GM18861 (cell line): ENCODE data around the gene AGRN.

Source experiments
- ATAC-seq: cut with Tn5 transposase; IDR thresholded peaks from one replicate; pipeline ENCODE4 v1.9.1; 2021; ENCODE audit not compliant: unreplicated experiment

Gene AGRN

DNA sequence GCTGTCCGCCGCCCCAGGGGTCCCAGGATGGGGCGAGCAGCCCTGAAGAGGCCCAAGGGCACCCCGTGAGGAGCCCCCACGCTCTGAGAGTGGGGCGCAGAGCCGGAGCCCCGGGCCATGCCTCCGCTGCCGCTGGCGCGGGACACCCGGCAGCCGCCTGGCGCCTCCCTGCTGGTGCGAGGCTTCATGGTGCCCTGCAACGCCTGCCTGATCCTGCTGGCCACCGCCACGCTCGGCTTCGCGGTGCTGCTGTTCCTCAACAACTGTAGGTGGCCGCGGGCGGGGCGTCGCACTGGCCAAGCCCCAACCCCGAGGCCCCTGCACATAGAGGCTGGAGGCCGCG lies 14.5 kb downstream of the AGRN start:
- no peak for ATAC-seq

GRCh38 chr1:1035291-1035943 lies 15.5 kb downstream of the AGRN start:
- no peak for ATAC-seq

GRCh38 chr1:1037366-1038327 lies 17.7 kb downstream of the AGRN start:
- no peak for ATAC-seq

- no peak for ATAC-seq
Measured at GRCh38 chr1:1038694-1039093, 18.8 kb downstream of the AGRN start.

GRCh38 chr1:1039145-1039910 lies 19.4 kb downstream of the AGRN start:
- ATAC-seq = no peak

DNA sequence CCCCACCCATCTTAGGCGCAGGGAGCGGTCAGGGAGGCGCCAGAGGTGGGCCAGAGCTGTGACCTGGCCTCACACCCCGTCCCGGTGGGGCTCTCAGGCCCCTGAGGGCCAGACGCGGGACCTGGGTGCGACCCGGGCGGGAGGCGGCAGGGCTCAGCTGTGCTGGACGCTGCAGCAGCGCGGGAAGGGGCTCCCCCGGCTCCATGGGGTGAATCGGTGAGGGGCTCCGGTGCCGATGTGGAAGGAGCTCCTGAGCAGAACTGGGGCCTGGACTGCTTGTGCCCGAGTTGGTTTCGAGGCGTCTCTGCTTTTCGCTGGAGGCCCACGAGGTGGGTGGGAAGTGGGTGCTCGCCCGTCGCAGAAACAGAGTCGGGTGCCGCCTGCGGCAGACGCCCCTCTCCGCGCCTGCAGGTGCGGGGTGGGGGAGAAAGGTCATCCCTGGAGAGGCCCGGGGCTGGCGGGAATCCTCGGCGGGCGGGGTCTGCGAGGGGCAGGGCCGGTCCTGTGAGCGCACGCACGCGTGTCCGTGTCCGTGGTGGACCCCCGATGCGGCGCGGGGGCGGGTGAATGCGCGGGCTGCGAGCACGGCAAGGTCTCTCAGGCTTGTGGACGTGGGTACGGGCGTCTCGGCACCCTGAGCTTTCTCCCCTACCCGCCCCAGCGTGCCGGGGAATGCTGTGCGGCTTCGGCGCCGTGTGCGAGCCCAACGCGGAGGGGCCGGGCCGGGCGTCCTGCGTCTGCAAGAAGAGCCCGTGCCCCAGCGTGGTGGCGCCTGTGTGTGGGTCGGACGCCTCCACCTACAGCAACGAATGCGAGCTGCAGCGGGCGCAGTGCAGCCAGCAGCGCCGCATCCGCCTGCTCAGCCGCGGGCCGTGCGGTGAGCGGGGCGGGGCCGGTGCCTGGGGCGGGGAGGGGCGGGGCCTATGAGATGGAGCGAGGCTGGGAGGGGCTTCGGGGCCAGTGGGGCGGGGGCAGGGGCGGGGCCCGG lies 20.4 kb downstream of the AGRN start:
- ATAC-seq = peak; percentile 39

- ATAC-seq = no peak
Measured at GRCh38 chr1:1041092-1041523, 21.2 kb downstream of the AGRN start.

DNA sequence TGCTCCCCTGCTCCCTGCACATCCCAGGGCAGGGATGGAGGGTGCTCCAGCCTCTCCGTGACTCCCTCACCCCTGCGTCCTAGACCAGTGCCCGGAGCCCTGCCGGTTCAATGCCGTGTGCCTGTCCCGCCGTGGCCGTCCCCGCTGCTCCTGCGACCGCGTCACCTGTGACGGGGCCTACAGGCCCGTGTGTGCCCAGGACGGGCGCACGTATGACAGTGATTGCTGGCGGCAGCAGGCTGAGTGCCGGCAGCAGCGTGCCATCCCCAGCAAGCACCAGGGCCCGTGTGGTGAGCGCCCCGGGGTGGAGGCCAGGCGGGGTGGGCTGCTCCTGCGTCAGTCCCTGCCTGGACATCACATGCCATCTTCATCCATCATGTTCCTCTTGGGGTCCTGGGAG lies 22.0 kb downstream of the AGRN start:
- ATAC-seq = no peak

GRCh38 chr1:1042835-1043234 lies 22.9 kb downstream of the AGRN start:
- no peak for ATAC-seq

DNA sequence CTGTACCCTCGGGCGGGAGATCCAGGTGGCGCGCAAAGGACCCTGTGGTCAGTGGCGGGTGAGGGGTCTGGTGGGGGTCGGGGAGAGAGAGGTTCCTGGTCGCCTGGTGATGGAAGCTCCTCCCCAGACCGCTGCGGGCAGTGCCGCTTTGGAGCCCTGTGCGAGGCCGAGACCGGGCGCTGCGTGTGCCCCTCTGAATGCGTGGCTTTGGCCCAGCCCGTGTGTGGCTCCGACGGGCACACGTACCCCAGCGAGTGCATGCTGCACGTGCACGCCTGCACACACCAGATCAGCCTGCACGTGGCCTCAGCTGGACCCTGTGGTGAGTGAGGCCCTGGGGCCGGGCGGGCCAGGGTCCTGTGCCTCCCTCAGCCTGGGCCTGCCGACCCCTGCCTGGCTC lies 23.5 kb downstream of the AGRN start:
- no peak for ATAC-seq

GRCh38 chr1:1043921-1044320 lies 24.0 kb downstream of the AGRN start:
- ATAC-seq = no peak

DNA sequence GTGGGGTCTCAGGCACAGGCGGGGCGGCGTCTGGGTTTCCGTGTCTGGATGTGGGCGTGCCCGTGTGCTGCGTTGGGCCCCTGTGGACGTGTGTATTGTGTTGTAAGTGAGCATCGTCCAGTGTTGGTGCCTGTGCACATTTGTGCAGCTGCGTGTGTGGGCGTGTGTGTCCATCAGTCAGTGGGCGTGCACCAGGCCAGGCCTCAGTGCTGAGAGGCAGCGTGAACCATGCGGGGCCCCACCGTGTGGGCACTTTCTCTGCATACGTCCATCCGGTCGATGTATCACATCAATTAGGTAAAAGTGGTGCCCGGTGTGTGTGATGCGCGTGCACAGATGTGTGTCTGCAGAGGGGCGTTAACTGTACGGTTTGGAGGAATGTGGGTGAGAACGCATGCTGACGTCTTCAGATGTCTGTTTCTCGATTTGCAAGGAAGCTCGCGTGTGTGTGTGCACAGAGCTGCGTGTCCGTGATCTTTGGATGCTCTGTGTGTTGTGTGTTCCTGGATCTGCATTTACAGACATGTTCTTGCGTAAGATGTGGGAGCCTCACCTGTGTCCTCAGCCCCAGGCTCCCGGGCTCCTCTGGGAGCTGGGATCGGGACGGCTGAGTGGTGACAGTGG lies 24.6 kb downstream of the AGRN start:
- no peak for ATAC-seq

DNA sequence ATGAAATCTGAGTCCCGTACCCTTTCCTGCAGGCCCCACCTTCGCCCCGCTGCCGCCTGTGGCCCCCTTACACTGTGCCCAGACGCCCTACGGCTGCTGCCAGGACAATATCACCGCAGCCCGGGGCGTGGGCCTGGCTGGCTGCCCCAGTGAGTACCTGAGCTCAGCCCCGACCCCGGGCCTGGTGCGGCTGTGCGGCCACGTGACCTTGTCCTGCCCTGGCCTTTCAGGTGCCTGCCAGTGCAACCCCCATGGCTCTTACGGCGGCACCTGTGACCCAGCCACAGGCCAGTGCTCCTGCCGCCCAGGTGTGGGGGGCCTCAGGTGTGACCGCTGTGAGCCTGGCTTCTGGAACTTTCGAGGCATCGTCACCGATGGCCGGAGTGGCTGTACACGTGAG lies 25.2 kb downstream of the AGRN start:
- ATAC-seq = no peak

DNA sequence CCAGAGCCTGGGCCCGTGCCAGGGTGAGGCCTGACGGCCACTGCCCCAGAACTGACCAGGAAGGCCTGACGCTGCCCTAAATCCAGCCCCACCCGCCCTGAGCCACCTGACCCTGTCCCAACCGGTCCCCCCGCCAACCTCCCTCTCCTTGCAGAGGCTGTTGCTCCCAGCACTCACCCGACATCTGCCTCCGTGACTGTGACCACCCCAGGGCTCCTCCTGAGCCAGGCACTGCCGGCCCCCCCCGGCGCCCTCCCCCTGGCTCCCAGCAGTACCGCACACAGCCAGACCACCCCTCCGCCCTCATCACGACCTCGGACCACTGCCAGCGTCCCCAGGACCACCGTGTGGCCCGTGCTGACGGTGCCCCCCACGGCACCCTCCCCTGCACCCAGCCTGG lies 26.3 kb downstream of the AGRN start:
- ATAC-seq = no peak

- ATAC-seq = no peak
Measured at GRCh38 chr1:1046767-1047166, 26.8 kb downstream of the AGRN start.

GRCh38 chr1:1047407-1047806 lies 27.5 kb downstream of the AGRN start:
- no peak for ATAC-seq

- ATAC-seq = no peak
Measured at GRCh38 chr1:1047963-1048362, 28.0 kb downstream of the AGRN start.

DNA sequence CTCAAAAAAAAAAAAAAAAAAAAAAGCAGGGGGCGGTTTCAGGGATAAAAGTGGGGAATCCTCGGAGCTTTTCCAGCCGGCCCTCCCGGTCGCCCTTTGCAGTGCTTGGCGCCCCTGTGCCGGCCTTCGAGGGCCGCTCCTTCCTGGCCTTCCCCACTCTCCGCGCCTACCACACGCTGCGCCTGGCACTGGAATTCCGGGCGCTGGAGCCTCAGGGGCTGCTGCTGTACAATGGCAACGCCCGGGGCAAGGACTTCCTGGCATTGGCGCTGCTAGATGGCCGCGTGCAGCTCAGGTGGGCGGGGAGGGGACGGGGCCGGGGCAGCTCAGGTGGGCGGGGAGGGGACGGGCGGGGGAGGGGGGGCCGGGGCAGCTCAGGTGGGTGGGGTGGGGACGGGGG lies 28.8 kb downstream of the AGRN start:
- ATAC-seq = no peak

GRCh38 chr1:1049318-1050165 lies 29.6 kb downstream of the AGRN start:
- ATAC-seq = no peak
